ENCODE measurements around the gene DXO. TPM values are rescaled to one million over a fixed set of nuclear protein-coding genes. Genes with fewer than 3 reads are reported as not detected.
A peak's percentile ranks its signal among the peaks of the same experiment; 100 is the strongest.

Gene DXO
- total RNA-seq, 6 experiments from 2014 or later, result 9.8 to 14.6 (median 12.1) TPM

- Histone ChIP-seq H3K27ac (peak overlapping the region; percentile 43 to 88 (median 86)), H3K9me3 (no peaks in the 10 kb centered on the region), H3K4me1 (peaks cover 0 to 31% (median 7%) of the 10 kb centered on the region in 4 donors), H3K36me3 (peaks cover 0 to 3% (median 2%) of the 10 kb centered on the region in 4 donors), H3K4me3 (peak overlapping the region; percentile 58 to 88 (median 78)), H3K27me3 (no peaks in the 10 kb centered on the region)
- ATAC-seq (peak in 1 of 4 donors; percentile 9), DNase-seq (no peak)
- TF ChIP-seq CTCF (IDR thresholded peaks at IDR 0.05), result no peak
- TF ChIP-seq POLR2A (IDR thresholded peaks at IDR 0.05), result no peak
- WGBS (ENCODE audit: insufficient coverage, low coverage, low lambda C conversion rate, missing lambda C conversion rate), result 61% methylated on average over 7 of the region's 9 CpGs
- intact Hi-C loops (cut with DNase I), result no loop called here
Observed at GRCh38 chr6:31928672-31928939, 43.3 kb downstream of the DXO start.

- Histone ChIP-seq H3K4me1 (peaks cover 0 to 31% (median 7%) of the 10 kb centered on the region in 4 donors), H3K27ac (peak overlapping the region; percentile 86 to 88 (median 87)), H3K36me3 (no peaks in the 10 kb centered on the region), H3K4me3 (peak overlapping the region; percentile 58 to 88 (median 78)), H3K27me3 (no peaks in the 10 kb centered on the region), H3K9me3 (no peaks in the 10 kb centered on the region)
- DNase-seq (no peak), ATAC-seq (peak; percentile 7 to 33 (median 24))
- intact Hi-C loops (cut with DNase I), result no loop called here
- 17% methylated on average over 7 of the region's 11 CpGs for WGBS (ENCODE audit: insufficient coverage, low coverage, low lambda C conversion rate, missing lambda C conversion rate)
- TF ChIP-seq POLR2A (IDR thresholded peaks at IDR 0.05) (no peak), CTCF (IDR thresholded peaks at IDR 0.05) (no peak)
Observed at GRCh38 chr6:31927863-31928671, 43.9 kb downstream of the DXO start.

GRCh38 chr6:31927242-31927862, 44.6 kb downstream of the DXO start, which contains the start of gene C2:
TSS of gene C2 (plus strand) at chr6:31927717. CDS start at chr6:31927753, 36 bp downstream.
- TF ChIP-seq POLR2A (IDR thresholded peaks at IDR 0.05) (peak; percentile 59), CTCF (IDR thresholded peaks at IDR 0.05) (no peak)
- H3K27ac ChIP-seq, result peak within 1 kb of the TSS; percentile 86 to 88 (median 87)
- ATAC-seq, result peak; percentile 79 to 92 (median 86)
- no peaks in the 10 kb centered on the region for H3K36me3 ChIP-seq
- peak within 1 kb of the TSS; percentile 58 to 88 (median 78) for H3K4me3 ChIP-seq
- 21% methylated on average over 11 of the region's 11 CpGs for WGBS (ENCODE audit: insufficient coverage, low coverage, low lambda C conversion rate, missing lambda C conversion rate)
- H3K27me3 ChIP-seq, result no peaks in the 10 kb centered on the region
- no peaks in the 10 kb centered on the region for H3K9me3 ChIP-seq
- H3K4me1 ChIP-seq, result peaks cover 0 to 31% (median 7%) of the 10 kb centered on the region in 4 donors
- intact Hi-C loops (cut with DNase I), result no loop called here
- peak; percentile 83 to 89 (median 89) for DNase-seq

- 5% methylated on average over 5 of the region's 5 CpGs for WGBS (ENCODE audit: insufficient coverage, low coverage, low lambda C conversion rate, missing lambda C conversion rate)
- no peaks in the 10 kb centered on the region for H3K9me3 ChIP-seq
- ATAC-seq, result peak; percentile 29 to 56 (median 34)
- H3K27me3 ChIP-seq, result no peaks in the 10 kb centered on the region
- H3K36me3 ChIP-seq, result no peaks in the 10 kb centered on the region
- H3K27ac ChIP-seq, result no peak overlapping the region
- DNase-seq, result peak in 1 of 3 donors; percentile 58
- TF ChIP-seq POLR2A (IDR thresholded peaks at IDR 0.05), result no peak
- peak; percentile 12 to 34 (median 30) for TF ChIP-seq CTCF (IDR thresholded peaks at IDR 0.05)
- peaks cover 0 to 7% (median 3%) of the 10 kb centered on the region in 4 donors for H3K4me1 ChIP-seq
- H3K4me3 ChIP-seq, result no peak overlapping the region
- intact Hi-C loops (cut with DNase I), result no loop called here
Observed at GRCh38 chr6:31922942-31923341, 49.0 kb downstream of the DXO start.

All from right lobe of liver (tissue), 6 donors.